ENCODE measurements around the gene SURF1. TPM values are rescaled to one million over a fixed set of nuclear protein-coding genes. Genes with fewer than 3 reads are reported as not detected.
A peak's percentile ranks its signal among the peaks of the same experiment; 100 is the strongest.
"Not testable (repeated sequence)": the region's sequence is repeated elsewhere in the genome, so short reads cannot be mapped to it uniquely, and the experiment has no call there.

The SURF1 gene
- polyA plus RNA-seq, 10 donors, result 22.7 to 37.5 (median 29.5) TPM

- DNase-seq, result not testable (repeated sequence)
Observed at GRCh38 chr9:133327021-133327420, 29.3 kb downstream of the SURF1 start.

GRCh38 chr9:133323991-133324703 is 32.1 kb downstream of the SURF1 start:
- DNase-seq, result no peak

- DNase-seq, result no peak
Observed at GRCh38 chr9:133323211-133323610, 33.1 kb downstream of the SURF1 start.

- DNase-seq, result no peak
Observed at GRCh38 chr9:133322701-133323100, 33.6 kb downstream of the SURF1 start.

GRCh38 chr9:133321411-133321935 is 34.8 kb downstream of the SURF1 start:
- no peak for DNase-seq

- no peak for DNase-seq
Observed at GRCh38 chr9:133320421-133320881, 35.8 kb downstream of the SURF1 start.

GRCh38 chr9:133317551-133317950 is 38.7 kb downstream of the SURF1 start:
- not testable (repeated sequence) for DNase-seq

GRCh38 chr9:133315997-133316396 is 40.3 kb downstream of the SURF1 start:
- DNase-seq, result no peak

- no peak for DNase-seq
Observed at GRCh38 chr9:133309608-133310007, 46.7 kb downstream of the SURF1 start.

GRCh38 chr9:133307301-133307700 is 49.0 kb downstream of the SURF1 start:
- DNase-seq, result no peak

- peak; percentile 4 to 67 (median 36) for DNase-seq
Observed at GRCh38 chr9:133306242-133307204, 49.8 kb downstream of the SURF1 start.

- DNase-seq, result no peak
Observed at GRCh38 chr9:133305731-133306130, 50.6 kb downstream of the SURF1 start.

- no peak for DNase-seq
Observed at GRCh38 chr9:133304477-133305377, 51.6 kb downstream of the SURF1 start.

- no peak for DNase-seq
Observed at GRCh38 chr9:133304158-133304470, 52.2 kb downstream of the SURF1 start.

GRCh38 chr9:133303266-133304157 is 52.8 kb downstream of the SURF1 start:
- DNase-seq, result no peak

Other genes with a start within 250 kb of the SURF1 start
- gene RALGDS, start 235.2 kb downstream of the SURF1 start, polyA plus RNA-seq (ENCODE audit: insufficient read length in 10 of 10), result 10 to 100 TPM; 39.8 to 59.2 (median 47.4) TPM
- gene GBGT1, start 192.6 kb downstream of the SURF1 start, polyA plus RNA-seq (ENCODE audit: insufficient read length in 10 of 10), result 1 to 10 TPM; 2.5 to 5.9 (median 3.9) TPM
- gene OBP2B, start 147.2 kb downstream of the SURF1 start, polyA plus RNA-seq (ENCODE audit: insufficient read length in 10 of 10), result not detected
- gene ABO, start 81.3 kb downstream of the SURF1 start, polyA plus RNA-seq (ENCODE audit: insufficient read length in 10 of 10), result 1 to 10 TPM in 8 of 10 donors, under 1 TPM in 2; 0.31 to 4.5 (median 1.9) TPM
- gene SURF6, start 20.3 kb downstream of the SURF1 start, polyA plus RNA-seq (ENCODE audit: insufficient read length in 10 of 10), result 10 to 100 TPM; 15.9 to 25.7 (median 19.3) TPM
- gene MED22, start 8.4 kb downstream of the SURF1 start, polyA plus RNA-seq (ENCODE audit: insufficient read length in 10 of 10), result 10 to 100 TPM; 18.3 to 24.6 (median 21.5) TPM
- gene RPL7A, start 8.3 kb downstream of the SURF1 start, polyA plus RNA-seq (ENCODE audit: insufficient read length in 10 of 10), result 1,000 to 10,000 TPM; 1,848 to 2,831 (median 2,454) TPM
- 10 to 100 TPM in 7 of 10 donors, 1 to 10 TPM in 3; 7.5 to 15.1 (median 12.1) TPM for gene SURF2, start 63 bp upstream of the SURF1 start, polyA plus RNA-seq (ENCODE audit: insufficient read length in 10 of 10)
- gene SURF4, start 19.6 kb upstream of the SURF1 start, polyA plus RNA-seq (ENCODE audit: insufficient read length in 10 of 10), result 100 to 1,000 TPM in 8 of 10 donors, 10 to 100 TPM in 2; 93.7 to 145 (median 104) TPM
- gene STKLD1, start 19.9 kb upstream of the SURF1 start, polyA plus RNA-seq (ENCODE audit: insufficient read length in 10 of 10), result 1 to 10 TPM in 7 of 10 donors, under 1 TPM in 3; 0.87 to 2.1 (median 1.6) TPM
- gene REXO4, start 61.5 kb upstream of the SURF1 start, polyA plus RNA-seq (ENCODE audit: insufficient read length in 10 of 10), result 10 to 100 TPM; 27.8 to 35.3 (median 32.1) TPM
- 1 to 10 TPM; 3.8 to 8.6 (median 5.9) TPM for gene ADAMTS13, start 65.9 kb upstream of the SURF1 start, polyA plus RNA-seq (ENCODE audit: insufficient read length in 10 of 10)
- gene CACFD1, start 103.5 kb upstream of the SURF1 start, polyA plus RNA-seq (ENCODE audit: insufficient read length in 10 of 10), result 10 to 100 TPM; 10.5 to 17.7 (median 13.8) TPM
- gene SLC2A6, start 122.6 kb upstream of the SURF1 start, polyA plus RNA-seq (ENCODE audit: insufficient read length in 10 of 10), result 1 to 10 TPM in 5 of 10 donors, under 1 TPM in 5; 0.76 to 1.5 (median 1.00) TPM
- 10 to 100 TPM; 39.8 to 75.9 (median 49.5) TPM for gene MYMK, start 168.5 kb upstream of the SURF1 start, polyA plus RNA-seq (ENCODE audit: insufficient read length in 10 of 10)
- 1 to 10 TPM; 1.7 to 6.9 (median 3.5) TPM for gene ADAMTSL2, start 178.2 kb upstream of the SURF1 start, polyA plus RNA-seq (ENCODE audit: insufficient read length in 10 of 10)

All from muscle of back (tissue), 11 donors.